ENCODE results near the gene ARHGEF3. TPM values are rescaled to one million over a fixed set of nuclear protein-coding genes. Genes with fewer than 3 reads are reported as not detected.

The ARHGEF3 gene
- total RNA-seq, 3 donors from 2014 or later (not counting 1 experiment from before 2014, with no cell fraction given) = 112 to 211 (median 135) TPM

DNA sequence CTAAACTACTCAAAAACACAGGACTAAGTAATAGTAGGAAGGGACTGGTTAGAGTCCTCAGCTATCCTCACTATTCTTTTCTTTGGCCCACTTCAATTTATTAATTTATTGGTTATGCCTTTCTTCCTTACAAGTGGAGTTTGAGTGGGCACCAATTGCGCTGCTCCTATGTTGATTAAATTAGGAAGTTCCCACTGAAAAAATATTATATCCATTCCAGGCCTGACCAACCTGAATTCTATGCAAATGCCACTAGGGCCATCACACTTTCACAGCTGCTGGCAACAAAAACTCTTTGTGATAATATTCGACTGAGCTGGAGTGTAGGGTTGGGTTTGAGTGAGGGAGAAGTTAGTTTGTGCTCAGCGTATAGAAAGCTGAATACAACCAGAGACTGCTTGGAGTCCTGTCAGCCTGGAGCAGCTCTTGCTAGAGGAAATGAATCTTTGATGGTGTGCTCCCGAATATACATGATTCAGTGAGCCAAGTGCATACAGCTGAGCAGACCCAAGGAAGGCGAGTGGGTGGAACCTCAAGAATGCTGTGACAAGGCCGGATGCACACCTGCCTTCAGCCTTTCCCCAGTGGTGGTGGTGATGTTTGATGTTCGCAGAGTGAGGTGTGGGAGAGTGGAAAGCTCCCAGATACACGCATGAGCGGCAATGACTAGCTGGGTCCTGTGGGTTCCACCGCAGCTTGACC lies 1.5 kb downstream of the ARHGEF3 start:
- intact Hi-C loops (cut with micrococcal nuclease) = loop anchor here (1.0 to 5.0 kb wide), 5 partner anchors 10 to 427 kb away; partner anchors contain the start of genes APPL1 and CCDC66
- peak overlapping the region; percentile 92 for H3K27ac Mint-ChIP-seq
- WGBS (ENCODE audit: insufficient coverage) = 10% methylated on average over 9 of the region's 10 CpGs
- ATAC-seq = peak in 1 of 3 donors; percentile 11
- H3K36me3 Mint-ChIP-seq = no peaks in the 10 kb centered on the region
- no peaks in the 10 kb centered on the region for H3K9me3 ChIP-seq (ENCODE audit: control insufficient read depth, insufficient read depth, low read length)
- H3K4me1 ChIP-seq (ENCODE audit: control insufficient read depth, insufficient read depth, low read length) = peaks cover 41% of the 10 kb centered on the region
- H3K36me3 ChIP-seq (ENCODE audit: control insufficient read depth, insufficient read depth, low read length) = peaks cover 5% of the 10 kb centered on the region
- DNase-seq = peak; percentile 53 to 84
- TF ChIP-seq CTCF (IDR thresholded peaks at IDR 0.05) = no peak
- H3K4me1 Mint-ChIP-seq = peaks cover 59 to 61% of the 10 kb centered on the region in 2 donors
- no peaks in the 10 kb centered on the region for H3K9me3 Mint-ChIP-seq
- H3K27me3 Mint-ChIP-seq (ENCODE audit: low read depth in 2 of 2) = no peaks in the 10 kb centered on the region
- peak overlapping the region; percentile 90 for H3K4me3 Mint-ChIP-seq
- peak overlapping the region; percentile 99 for H3K4me3 ChIP-seq (ENCODE audit: low read length)
- H3K27me3 ChIP-seq (ENCODE audit: control insufficient read depth, insufficient read depth, low read length) = no peaks in the 10 kb centered on the region
- H3K27ac ChIP-seq (ENCODE audit: low read length) = peak overlapping the region; percentile 72

DNA sequence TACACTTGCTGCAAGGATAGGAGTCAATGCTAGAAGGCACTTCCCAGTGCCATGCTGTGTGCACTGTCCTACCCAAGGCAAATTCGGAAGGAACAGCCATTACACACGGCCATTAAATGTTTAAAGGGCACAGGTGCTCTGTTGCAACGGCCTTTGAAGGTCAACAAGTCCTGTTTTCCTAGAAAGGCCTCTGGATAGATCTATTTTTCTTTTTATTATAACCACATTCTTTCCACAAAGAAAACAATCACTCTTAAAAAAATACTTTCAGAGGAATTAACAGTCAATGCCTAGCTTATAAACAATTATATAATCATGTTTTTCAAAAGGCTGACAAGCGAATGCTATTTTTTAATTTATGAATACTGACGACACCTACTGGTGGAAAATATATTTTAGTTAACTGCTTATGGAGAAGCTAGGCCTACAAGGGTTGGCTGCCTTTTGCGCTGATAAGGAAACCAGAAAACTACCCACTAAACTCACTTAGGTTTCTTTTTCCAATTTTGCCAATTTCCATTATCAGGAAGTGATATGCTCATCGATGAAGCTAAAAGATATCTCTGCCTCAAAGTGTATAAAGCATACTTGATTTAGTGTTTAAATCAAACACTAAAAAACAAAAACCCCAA lies 2.4 kb downstream of the ARHGEF3 start:
- H3K9me3 ChIP-seq (ENCODE audit: control insufficient read depth, insufficient read depth, low read length) = no peaks in the 10 kb centered on the region
- H3K9me3 Mint-ChIP-seq = no peaks in the 10 kb centered on the region
- intact Hi-C loops (cut with micrococcal nuclease) = loop anchor here (1.0 kb wide), 1 partner anchor 16 kb away; no protein-coding TSS in a partner anchor
- WGBS (ENCODE audit: insufficient coverage) = 4% methylated on average over 4 of the region's 7 CpGs
- H3K4me1 Mint-ChIP-seq = peaks cover 68 to 70% of the 10 kb centered on the region in 2 donors
- H3K36me3 ChIP-seq (ENCODE audit: control insufficient read depth, insufficient read depth, low read length) = peaks cover 11% of the 10 kb centered on the region
- H3K4me3 Mint-ChIP-seq = peak overlapping the region; percentile 90
- H3K27me3 ChIP-seq (ENCODE audit: control insufficient read depth, insufficient read depth, low read length) = no peaks in the 10 kb centered on the region
- ATAC-seq = peak in 2 of 3 donors; percentile 10 to 11
- H3K4me3 ChIP-seq (ENCODE audit: low read length) = peak overlapping the region; percentile 99
- peak; percentile 76 for TF ChIP-seq CTCF (IDR thresholded peaks at IDR 0.05)
- peak in 1 of 2 donors; percentile 88 for DNase-seq
- H3K4me1 ChIP-seq (ENCODE audit: control insufficient read depth, insufficient read depth, low read length) = peaks cover 48% of the 10 kb centered on the region
- no peaks in the 10 kb centered on the region for H3K36me3 Mint-ChIP-seq
- peak overlapping the region; percentile 92 for H3K27ac Mint-ChIP-seq
- H3K27me3 Mint-ChIP-seq (ENCODE audit: low read depth in 2 of 2) = no peaks in the 10 kb centered on the region
- peak overlapping the region; percentile 77 for H3K27ac ChIP-seq (ENCODE audit: low read length)

DNA sequence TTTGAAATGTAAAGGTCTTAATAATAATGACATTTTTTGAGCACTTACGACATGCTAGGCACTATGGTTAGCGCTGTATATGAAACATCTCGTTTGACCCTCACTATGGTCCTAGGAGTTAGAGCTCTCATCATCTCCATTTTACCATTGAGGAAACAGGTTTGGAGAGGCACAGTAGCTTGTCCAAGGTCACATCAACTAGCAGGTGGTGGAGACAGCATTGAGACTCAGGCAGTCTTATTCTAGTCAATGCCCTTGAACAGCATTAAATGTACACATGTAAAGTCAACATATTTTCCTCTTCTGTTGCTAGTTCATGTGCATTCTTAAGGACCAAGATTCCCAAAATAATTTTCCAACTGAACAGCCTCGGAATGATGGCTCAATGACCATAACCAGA lies 4.8 kb downstream of the ARHGEF3 start:
- no peaks in the 10 kb centered on the region for H3K27me3 ChIP-seq (ENCODE audit: control insufficient read depth, insufficient read depth, low read length)
- H3K36me3 ChIP-seq (ENCODE audit: control insufficient read depth, insufficient read depth, low read length) = peaks cover 14% of the 10 kb centered on the region
- H3K9me3 ChIP-seq (ENCODE audit: control insufficient read depth, insufficient read depth, low read length) = no peaks in the 10 kb centered on the region
- H3K4me3 ChIP-seq (ENCODE audit: low read length) = no peak overlapping the region
- Mint-ChIP-seq H3K27me3 (ENCODE audit: low read depth in 2 of 2) (no peaks in the 10 kb centered on the region), H3K4me1 (peaks cover 73 to 78% of the 10 kb centered on the region in 2 donors), H3K9me3 (no peaks in the 10 kb centered on the region), H3K27ac (peak overlapping the region; percentile 92), H3K36me3 (no peaks in the 10 kb centered on the region), H3K4me3 (peak overlapping the region; percentile 90)
- intact Hi-C loops (cut with micrococcal nuclease) = loop anchor here (1.0 to 2.0 kb wide), 3 partner anchors 39 to 72 kb away; no protein-coding TSS in a partner anchor
- no peak for DNase-seq
- peak overlapping the region; percentile 65 for H3K27ac ChIP-seq (ENCODE audit: low read length)
- ATAC-seq = no peak
- H3K4me1 ChIP-seq (ENCODE audit: control insufficient read depth, insufficient read depth, low read length) = peaks cover 61% of the 10 kb centered on the region
- WGBS (ENCODE audit: insufficient coverage) = 59% methylated on average over 4 of the region's 4 CpGs
- TF ChIP-seq CTCF (IDR thresholded peaks at IDR 0.05) = no peak

All from natural killer cell (primary cell).